ENCODE data around the gene PTS.
A peak's percentile ranks its signal among the peaks of the same experiment; 100 is the strongest.

DNA sequence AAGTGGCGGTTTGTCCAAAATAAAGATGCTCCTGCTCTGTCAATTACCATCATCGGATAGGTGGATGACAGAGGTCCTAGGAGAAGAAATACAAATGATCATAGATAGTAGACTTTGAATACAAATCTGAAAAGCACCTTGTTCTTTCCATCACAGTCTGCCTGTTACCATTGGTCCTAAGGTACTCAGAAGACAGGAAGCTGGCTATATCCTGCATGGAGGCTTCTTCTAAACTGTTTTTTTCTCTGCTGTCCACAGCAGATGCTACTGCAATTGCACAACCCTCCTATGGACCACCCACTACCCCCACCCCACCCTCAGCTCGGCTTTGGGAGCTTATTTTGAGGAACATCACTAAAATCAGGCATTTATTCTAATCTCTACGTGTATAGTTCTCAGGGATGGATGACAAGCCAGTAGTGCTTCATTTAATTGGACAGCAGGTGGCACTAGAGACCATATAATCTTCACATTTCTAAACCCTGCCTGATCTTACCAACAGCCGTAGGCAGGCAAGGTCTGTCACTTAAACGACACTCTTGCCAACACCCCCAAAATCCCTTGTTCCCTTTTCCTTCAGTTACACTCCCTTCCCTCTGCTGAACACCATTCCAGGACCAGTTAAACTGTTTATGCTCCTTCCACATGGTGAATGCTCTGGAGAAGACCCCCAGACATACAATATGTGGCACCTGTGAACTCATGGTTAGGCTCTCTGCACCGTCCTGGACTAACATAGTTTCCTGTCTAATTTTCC is 6.6 kb upstream of the PTS start:
- TF ChIP-seq, protein P1, sequence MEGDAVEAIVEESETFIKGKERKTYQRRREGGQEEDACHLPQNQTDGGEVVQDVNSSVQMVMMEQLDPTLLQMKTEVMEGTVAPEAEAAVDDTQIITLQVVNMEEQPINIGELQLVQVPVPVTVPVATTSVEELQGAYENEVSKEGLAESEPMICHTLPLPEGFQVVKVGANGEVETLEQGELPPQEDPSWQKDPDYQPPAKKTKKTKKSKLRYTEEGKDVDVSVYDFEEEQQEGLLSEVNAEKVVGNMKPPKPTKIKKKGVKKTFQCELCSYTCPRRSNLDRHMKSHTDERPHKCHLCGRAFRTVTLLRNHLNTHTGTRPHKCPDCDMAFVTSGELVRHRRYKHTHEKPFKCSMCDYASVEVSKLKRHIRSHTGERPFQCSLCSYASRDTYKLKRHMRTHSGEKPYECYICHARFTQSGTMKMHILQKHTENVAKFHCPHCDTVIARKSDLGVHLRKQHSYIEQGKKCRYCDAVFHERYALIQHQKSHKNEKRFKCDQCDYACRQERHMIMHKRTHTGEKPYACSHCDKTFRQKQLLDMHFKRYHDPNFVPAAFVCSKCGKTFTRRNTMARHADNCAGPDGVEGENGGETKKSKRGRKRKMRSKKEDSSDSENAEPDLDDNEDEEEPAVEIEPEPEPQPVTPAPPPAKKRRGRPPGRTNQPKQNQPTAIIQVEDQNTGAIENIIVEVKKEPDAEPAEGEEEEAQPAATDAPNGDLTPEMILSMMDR (IDR thresholded peaks at IDR 0.05), result peak; percentile 53 to 89 (median 88)
- no peak for TF ChIP-seq POLR2A (IDR thresholded peaks at IDR 0.05)

All from esophagus squamous epithelium (tissue), 4 donors.